HG03139 (cell line): Measurements from ENCODE around the gene ALCAM.
"Not testable (repeated sequence)": the region's sequence is repeated elsewhere in the genome, so short reads cannot be mapped to it uniquely, and the experiment has no call there.

Experiments used
- ATAC-seq: cut with Tn5 transposase; IDR thresholded peaks from one replicate; pipeline ENCODE4 v1.9.1; 2021; ENCODE audit not compliant: unreplicated experiment

The ALCAM gene

GRCh38 chr3:105385819-105386508 lies 19.3 kb downstream of the ALCAM start:
- ATAC-seq = peak; percentile 71

GRCh38 chr3:105387122-105387751 lies 20.5 kb downstream of the ALCAM start:
- no peak for ATAC-seq

GRCh38 chr3:105388176-105388575 lies 21.5 kb downstream of the ALCAM start:
- no peak for ATAC-seq

GRCh38 chr3:105389759-105390158 lies 23.1 kb downstream of the ALCAM start:
- not testable (repeated sequence) for ATAC-seq

GRCh38 chr3:105392598-105392997 lies 25.9 kb downstream of the ALCAM start:
- ATAC-seq = not testable (repeated sequence)

- ATAC-seq = no peak
These were observed 27.5 kb downstream of the ALCAM start for GRCh38 chr3:105394177-105394576.

- no peak for ATAC-seq
These were observed 31.3 kb downstream of the ALCAM start for GRCh38 chr3:105397974-105398373.

- no peak for ATAC-seq
These were observed 31.7 kb downstream of the ALCAM start for GRCh38 chr3:105398437-105398836.

GRCh38 chr3:105399062-105399461 lies 32.4 kb downstream of the ALCAM start:
- ATAC-seq = no peak

GRCh38 chr3:105399611-105400010 lies 32.9 kb downstream of the ALCAM start:
- ATAC-seq = no peak

- ATAC-seq = no peak
These were observed 34.5 kb downstream of the ALCAM start for GRCh38 chr3:105401254-105401653.

GRCh38 chr3:105401691-105402149 lies 35.0 kb downstream of the ALCAM start:
- no peak for ATAC-seq

- ATAC-seq = no peak
These were observed 35.6 kb downstream of the ALCAM start for GRCh38 chr3:105402287-105402801.

GRCh38 chr3:105403034-105403433 lies 36.3 kb downstream of the ALCAM start:
- not testable (repeated sequence) for ATAC-seq

- ATAC-seq = no peak
These were observed 39.6 kb downstream of the ALCAM start for GRCh38 chr3:105406268-105406667.

- no peak for ATAC-seq
These were observed 42.7 kb downstream of the ALCAM start for GRCh38 chr3:105409364-105409763.

- ATAC-seq = no peak
These were observed 46.7 kb downstream of the ALCAM start for GRCh38 chr3:105413343-105413887.

GRCh38 chr3:105414841-105415240 lies 48.1 kb downstream of the ALCAM start:
- ATAC-seq = no peak

GRCh38 chr3:105415951-105416350 lies 49.2 kb downstream of the ALCAM start:
- ATAC-seq = no peak

GRCh38 chr3:105417525-105418289 lies 51.0 kb downstream of the ALCAM start:
- ATAC-seq = no peak

GRCh38 chr3:105422645-105423044 lies 55.9 kb downstream of the ALCAM start:
- ATAC-seq = no peak
